CD4-positive, alpha-beta T cell treated with Interferon alpha-2 for 1 hour (primary cell): ENCODE data around the gene TP53AIP1.

Experiments
- DNase-seq, 2 donors: peaks; one replicate each; pipeline ENCODE4 v3.0.0-alpha.2; 2020 to 2022

Gene TP53AIP1, protein sequence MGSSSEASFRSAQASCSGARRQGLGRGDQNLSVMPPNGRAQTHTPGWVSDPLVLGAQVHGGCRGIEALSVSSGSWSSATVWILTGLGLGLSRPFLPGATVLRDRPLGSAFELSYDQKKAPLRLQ

DNA sequence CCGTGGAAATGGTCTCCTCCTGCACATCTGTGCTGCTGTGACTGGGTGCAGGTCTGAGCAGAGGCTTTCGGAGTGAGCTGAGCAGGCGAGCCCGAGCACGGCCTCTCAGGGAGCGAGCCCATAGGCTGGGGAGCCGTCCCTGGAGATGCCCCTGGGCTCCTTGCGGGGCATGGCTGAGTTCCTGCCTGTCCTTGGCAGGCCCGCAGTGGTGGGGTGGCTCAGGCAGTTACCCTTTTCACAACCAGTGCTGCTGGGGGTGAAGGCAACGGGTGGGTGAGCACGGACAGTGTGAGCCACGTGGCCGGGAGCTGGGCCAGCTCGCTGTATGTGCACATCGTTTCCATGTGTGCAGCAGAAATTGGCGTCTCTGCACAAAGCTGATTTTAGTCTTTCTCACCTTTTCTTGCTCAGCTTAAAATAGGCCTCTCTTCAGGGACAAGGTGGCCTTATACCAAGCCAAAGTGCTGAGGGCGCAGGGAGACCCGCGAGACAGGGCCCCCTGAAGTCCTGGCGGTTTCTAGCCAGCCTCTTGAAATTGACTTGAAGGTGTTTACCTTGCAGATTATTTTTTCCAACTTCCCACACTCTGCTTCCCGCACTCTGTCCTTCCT lies at the start of gene TP53AIP1:
Gene TP53AIP1 (minus strand): TSS at position 55 of the 611 bp plus-strand sequence. CDS start 5,053 bp downstream, outside the sequence.
- no peak for DNase-seq

DNA sequence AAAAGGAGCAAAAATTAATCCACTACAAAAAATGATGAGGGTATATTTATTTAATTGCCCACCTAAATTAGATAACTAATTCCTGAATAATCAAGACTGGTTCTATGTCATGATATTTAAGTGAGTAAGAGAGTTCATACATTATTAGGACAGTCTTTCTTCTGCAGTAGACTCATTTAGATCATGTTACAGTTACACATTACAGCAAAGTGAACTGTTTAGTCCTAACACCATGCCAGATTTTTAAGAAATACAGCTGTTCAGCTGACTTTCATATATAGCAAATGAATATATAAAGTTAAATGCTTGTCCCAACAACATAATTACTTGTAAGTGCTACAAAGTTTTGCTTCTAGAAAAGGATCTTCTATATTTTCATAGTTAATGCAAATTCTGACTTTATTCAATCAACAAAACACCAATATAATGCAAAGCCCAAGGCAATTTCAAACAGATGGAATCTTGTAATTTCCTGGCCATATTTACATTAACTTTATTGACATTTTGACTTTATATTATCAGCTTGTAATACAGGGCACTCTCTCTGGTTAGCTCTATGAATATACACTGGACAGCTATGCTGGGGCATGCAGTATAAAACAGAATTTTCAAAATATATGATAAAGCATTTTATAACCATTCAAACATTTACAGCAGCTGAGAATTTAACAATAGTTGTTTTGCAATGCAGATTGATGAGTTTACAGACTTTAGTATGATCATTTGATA lies 45.7 kb upstream of the TP53AIP1 start:
- DNase-seq, result no peak

DNA sequence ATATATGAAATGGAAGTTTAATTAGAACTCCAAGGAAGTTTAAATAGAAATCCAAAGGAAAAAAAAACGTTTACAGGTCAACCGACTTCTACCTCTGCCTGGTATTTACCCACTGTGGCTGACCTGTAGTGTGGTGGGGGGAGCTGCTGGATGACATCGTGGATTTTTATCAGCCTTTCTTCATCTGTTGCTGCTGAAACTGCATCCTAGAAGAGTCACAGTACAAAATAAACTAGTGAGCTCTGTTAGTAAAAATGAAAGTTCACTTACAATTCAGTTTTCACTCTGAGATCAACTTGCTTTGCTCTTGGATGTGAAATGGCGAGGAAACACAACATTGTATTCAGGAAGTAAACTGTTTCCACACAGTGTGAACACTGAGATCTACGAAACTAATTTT lies 43.2 kb upstream of the TP53AIP1 start:
- DNase-seq, result no peak

DNA sequence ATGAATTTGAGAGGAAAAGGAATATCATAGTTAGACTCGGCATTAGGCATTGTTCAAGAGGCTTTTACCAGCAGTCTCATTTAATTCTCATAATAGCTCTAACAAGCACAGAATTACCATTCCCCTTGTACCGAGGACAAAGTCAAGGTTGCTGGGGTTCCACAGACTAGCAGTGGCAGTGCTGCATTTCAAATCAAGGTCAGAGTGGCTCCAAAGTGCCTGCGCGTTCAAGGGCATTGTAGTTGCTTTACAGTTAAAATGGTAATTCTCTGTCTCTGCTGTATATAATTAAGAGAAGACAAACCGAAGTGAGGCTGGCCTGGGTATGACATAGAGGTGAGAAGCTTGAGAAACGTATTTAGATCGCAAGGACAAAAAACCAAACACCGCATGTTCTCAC lies 40.4 kb upstream of the TP53AIP1 start:
- no peak for DNase-seq

DNA sequence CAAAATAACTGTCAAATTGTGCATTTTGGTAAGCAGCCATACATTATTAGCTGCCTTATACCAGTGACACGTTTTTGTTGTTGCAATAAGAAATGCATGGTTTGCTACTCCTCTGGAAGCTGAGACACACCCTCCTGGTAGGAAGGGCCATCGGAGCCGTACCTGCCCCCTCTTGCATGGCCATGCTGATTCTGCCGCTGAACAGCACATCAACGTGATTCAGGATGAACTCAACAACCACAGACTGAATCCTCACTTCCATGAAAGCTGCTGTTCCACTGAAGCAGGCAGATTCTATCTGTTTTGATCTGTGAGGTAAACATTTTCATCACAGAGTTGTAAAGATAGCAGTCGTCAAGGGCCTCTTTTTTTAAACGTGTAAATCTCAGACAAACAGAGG lies 38.6 kb upstream of the TP53AIP1 start:
- no peak for DNase-seq

DNA sequence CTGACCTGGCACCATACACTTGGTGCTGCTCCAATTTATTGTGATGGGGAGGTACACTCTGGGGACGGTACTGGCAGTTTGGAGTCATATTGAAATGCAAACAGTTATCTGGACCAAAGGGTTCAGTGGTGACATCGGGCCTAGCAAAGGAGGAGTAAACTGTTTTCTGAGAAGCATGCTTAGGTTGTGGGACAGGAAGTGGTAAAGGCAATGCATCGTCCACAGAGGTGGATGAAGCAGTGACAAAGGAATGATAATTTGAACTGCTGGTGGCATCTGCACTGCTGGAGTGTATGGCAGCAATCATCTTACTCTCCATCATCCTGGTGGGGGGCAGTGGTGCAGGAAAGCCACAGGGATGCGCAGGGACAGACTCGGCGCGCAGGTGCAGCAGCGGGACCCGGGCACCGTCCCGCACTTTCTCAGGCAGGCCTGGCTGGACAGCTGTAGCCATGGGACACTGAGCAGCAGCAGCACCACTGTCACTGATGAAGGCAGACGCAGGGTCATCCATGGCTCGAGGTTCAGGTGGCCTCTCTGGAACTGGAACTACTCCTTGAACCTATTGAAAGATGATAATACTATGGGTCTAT lies 28.0 kb upstream of the TP53AIP1 start:
- DNase-seq, result no peak

DNA sequence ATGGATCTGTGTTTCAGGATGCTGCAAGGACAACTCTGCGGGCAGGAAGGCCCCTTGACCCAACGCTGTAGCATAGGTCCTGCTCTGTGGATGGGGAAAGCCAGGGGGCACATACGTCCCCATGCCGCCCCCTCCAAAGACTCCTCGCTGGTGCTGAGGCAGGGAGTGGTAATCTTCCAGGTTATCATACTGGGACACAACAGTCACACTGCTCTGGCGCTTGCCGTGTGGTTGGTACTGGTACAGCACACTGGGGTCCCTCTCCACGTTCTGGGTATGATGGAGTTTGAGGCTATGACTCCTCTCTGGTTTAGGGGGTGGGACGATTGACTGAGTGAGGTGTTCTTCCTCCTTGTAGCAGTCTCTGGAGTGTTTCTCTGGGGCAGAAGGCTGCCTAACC lies 26.2 kb upstream of the TP53AIP1 start:
- no peak for DNase-seq

DNA sequence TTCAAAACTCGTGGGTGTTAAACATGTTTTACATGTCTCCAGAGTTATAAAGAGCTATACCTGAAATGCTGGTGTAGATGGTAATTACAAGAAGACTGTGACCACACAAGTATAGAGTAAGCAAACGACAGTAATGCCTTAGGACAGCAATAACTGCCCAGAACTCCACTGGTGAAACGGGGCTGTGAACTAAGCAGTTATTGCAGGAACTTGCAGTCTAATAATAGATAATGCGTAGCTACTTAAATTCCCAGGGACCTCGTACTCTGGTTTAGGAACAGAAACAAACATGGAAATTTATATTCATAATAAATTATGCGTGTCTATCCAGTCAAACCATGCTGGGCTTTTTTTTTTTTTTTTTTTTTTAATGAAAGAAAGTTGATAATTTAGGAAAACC lies 24.9 kb upstream of the TP53AIP1 start:
- no peak for DNase-seq

DNA sequence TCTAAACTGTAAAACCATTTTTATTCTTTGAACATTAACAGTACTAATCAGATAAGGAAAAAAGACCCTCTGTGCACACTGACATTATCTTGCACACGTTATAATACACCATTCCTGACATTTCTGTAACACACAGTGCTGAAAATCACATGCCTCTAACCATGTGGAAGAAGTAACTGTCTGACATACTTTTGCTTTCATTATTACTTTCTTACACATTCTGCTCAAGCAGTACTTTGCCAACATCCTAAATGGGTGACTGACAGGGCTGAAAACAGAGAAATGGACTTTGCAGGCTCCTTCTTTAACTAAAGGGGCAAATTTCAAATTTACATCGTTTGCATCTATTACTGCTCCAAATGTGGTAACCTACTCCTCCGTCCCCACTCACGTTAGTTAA lies 22.8 kb upstream of the TP53AIP1 start:
- DNase-seq, result peak in 1 of 2 donors; percentile 16

DNA sequence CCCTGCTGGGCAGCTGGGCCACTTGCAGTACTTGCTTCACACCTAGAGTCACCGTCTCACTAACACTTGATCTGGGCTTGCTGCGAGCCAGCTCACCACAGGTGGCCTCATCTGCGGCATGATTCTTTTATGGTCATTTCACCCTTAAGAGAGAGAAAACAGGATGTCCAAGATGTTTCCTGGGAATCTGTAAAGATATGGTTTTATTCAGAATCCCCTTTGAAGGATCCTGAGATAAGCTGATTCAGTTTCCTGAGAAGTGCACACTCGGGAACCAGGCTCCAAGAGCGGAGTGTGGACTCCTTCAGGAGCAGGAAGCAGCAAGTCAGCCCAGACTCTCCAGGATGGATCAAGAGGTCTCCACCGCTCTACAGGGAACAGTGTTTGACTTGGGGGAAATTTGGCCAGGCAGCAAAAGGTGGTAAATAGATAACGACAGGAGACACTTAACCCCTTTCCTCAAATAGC lies 21.8 kb upstream of the TP53AIP1 start:
- no peak for DNase-seq

DNA sequence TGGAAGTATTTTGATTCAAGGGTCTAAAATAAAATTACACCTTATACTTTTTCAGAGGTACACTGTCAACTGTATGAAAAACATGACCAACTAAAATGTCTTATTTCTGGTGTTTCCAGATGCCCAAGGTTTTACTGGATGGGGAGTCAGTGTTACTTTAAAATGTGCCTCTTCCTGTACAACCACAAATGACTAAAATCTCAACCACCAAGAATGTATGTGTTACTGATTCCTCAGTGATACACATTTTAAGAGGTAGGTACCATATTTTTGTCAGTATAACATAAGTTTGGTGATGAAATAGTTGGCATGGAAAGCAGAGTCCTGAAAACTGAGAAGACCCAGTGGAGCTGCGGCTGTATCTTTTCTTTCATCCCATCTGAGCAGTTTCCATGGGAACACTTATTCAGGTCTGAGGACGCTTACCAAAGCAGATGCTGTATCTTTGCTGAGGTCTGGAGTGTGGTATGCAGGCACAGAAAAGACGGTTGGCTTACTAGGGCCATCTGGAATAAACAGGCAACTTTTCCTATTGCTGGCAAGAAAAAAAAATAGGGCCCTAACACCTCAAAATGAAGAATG lies 21.2 kb upstream of the TP53AIP1 start:
- DNase-seq, result no peak

DNA sequence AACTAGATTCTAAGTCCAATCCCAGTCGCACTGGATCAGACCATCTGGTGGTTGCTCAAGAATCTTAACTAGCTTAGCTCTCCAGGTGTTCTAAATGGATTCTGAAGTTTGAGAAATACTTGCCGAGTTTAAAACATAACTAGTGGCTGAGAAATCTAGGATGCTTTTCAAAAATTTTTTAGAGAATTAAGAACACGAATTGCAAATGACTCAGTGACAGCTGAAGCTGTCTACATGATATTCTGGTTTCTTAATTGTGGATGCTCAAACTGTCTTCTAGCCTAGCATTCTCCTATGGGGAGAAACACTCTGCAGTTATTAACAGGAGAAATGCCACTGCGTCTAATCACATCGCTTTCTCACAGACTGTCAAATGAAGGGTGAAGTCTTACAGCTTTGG lies 20.2 kb upstream of the TP53AIP1 start:
- no peak for DNase-seq

DNA sequence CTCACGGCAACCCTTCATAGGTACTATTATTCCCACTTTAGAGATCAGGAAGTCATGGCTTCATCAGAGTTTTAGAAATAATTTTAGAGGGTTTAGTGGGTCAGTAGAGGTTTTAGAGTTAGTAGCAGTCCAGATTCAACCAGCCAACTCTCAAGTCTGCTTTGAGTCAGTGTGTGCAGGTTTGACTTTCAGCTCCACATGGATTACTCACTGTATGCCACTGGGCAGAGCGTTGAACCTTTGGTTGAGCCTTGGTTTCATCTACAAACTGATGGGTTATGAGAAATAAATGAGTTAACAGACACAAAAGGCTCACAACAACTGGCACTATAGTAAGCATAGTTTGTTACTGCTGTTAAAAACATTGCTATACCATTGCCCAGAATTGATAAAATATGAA lies 19.0 kb upstream of the TP53AIP1 start:
- DNase-seq, result no peak

DNA sequence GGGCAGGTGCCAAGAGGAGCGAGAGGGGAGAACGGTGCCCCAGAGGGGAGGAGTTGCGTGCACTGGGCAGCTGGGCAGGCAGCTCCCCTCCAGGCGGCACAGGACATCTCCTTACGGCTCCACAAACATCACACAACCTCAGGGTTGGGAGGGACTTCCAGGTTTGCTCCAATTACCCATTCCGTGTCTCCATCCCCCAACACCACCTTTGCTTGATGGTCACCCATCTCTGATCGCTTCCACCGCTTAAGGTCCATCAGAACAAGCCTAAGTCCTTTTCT lies 14.5 kb upstream of the TP53AIP1 start:
- DNase-seq, result no peak

DNA sequence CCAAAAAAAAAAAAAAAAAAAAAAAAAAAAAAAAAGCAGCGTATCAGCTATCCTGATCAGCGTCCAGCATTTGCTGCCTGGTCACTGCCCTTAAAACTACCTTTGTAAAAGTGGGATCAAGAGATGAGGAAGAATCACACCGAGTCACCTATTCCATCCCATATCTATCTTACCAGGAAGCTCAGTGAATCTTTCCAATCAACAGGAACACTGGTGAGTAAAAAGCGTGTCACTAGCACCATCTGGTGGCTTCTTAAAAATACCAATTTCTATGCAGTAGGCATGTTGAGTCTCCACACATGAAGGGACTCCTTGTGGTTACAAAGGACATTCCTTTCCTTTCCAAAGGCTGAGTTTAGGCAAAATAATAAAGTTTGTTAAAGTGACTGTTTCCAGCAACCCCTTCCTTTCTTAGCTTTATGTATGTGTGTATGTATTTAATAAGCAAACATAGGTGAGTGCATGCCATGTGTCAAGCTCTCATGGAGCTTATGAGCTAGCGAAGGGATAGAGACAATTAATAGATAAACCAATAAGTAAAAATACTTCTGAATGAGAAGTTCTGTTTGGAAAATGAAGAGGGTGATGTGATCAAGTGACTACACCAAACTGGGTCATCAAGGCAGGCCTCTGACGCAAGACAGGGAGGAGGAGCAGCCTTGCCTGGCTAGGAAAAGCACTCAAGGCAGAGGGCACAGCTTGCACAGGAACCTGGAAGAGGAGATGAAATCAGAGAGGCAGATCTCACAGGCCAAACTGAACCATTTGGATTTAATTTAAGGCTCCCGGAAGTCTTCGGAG lies 13.9 kb upstream of the TP53AIP1 start:
- DNase-seq, result peak in 1 of 2 donors; percentile 59

DNA sequence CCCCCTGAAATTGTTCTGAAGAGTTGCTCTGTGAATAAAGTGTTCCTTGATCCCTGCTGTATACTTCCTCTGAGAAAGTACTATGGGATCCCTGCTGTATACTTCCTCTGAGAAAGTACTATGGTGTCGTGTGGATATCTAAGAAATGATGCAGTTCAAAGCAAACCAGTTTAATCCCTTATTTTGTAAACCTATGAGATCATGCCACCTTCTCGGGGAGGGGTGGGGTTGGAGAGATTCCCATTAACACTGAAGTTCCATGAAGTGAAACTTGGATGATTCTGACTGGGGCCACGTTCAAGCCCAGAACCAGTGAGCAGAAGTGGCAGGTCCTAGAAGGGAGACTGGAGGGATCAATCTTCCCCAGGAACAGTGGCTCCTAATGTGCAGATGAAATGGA lies 13.0 kb upstream of the TP53AIP1 start:
- no peak for DNase-seq

DNA sequence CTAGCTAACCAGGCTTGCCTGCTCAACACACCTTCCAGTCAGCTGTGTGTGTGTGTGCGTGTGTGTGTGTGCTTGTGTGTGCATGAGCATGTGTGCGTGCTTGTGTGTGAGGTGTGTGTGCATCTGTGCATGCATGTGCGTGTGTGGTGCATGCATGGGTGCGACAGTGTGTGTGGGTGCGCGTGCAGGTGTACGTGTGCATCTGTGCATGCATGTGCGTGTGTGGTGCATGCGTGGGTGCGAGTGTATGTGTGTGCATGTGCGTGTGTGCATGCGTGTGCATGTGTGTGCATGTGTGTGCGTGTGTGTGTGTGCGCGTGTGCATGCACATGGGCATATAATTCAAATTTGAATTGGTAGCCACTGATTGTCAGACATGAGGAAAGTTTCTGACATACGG lies 10.5 kb upstream of the TP53AIP1 start:
- DNase-seq, result no peak

DNA sequence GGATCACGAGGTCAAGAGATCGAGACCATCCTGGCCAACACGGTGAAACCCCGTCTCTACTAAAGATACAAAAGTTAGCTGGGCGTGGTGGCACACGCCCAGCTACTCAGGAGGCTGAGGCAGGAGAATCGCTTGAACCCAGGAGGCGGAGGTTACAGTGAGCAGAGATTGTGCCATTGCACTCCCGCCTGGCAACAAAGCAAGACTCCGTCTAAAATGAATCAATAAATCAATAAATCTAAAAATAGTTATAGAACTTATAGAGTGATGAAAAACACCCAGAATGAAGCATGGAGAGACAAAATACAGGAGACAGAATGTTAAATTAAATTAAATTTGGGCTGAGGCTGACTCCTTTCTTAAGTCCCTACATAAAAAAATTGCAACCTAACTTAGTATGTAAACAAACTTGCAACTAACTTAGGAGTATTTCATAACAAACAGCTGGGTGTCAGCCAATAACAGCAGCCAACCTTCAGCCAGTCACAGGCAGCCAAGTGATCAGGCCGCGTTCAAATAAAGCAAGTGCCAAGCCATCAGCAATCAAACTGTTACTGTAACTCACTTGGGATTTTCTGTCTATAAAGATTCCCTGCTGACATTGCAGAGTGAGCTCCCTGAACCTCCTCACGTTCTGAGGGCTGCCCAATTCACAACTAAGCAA lies 7.3 kb upstream of the TP53AIP1 start:
- no peak for DNase-seq

DNA sequence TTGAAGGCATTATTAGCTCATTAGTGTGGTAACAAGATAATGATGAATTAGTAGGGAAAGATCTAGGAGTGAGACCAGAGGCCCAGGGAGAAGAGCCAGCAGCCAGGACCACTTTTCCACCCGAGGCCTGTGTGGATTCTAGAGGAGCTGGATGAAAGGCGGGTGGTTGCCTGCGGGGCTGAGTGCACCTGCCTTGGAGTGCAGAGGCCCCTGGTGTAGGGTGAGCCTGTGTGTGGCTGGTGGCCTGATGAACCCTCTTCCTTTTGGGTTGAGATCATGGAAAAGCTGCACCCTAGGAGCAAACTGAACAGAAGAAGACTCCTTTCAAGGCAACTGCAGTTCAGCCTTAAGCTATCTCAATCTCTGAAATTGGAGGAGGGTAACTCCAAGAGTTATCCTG lies 5.9 kb upstream of the TP53AIP1 start:
- no peak for DNase-seq

DNA sequence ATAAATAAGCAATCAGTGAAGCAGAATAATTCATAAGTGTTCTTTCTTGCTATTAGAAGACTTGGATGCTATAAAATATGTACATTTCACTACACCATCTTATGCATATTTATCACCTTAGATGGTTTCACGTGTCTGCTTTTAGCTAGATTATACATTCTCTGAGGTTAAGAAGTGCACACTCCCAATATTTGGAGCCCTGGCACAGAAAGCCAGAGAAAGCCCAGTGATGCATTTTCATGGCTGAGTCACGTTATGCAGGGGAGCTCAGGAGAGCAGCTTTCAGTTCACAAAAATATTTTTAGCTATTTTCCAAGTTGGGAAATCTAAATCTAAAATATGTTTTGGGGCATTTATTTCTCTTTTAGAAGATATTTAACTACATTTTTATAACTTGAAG lies 5.1 kb upstream of the TP53AIP1 start:
- no peak for DNase-seq

DNA sequence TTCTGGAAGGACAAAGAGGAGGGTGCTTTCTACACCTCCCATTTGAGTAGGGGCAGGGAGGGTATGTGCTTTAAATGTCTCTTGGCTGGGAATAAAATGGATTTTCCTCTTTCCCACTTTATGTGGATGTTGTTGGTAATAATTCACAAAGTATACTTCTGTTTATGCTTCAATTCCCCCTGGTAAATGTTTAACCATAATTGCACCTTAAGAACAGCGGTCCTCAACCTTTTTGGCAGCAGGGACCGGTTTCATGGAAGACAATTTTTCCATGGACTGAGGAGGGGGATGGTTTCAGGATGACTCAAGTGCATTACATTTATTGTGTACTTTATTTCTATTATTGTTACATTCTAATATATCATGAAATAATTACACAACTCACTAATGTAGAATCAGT lies 4.0 kb upstream of the TP53AIP1 start:
- no peak for DNase-seq

DNA sequence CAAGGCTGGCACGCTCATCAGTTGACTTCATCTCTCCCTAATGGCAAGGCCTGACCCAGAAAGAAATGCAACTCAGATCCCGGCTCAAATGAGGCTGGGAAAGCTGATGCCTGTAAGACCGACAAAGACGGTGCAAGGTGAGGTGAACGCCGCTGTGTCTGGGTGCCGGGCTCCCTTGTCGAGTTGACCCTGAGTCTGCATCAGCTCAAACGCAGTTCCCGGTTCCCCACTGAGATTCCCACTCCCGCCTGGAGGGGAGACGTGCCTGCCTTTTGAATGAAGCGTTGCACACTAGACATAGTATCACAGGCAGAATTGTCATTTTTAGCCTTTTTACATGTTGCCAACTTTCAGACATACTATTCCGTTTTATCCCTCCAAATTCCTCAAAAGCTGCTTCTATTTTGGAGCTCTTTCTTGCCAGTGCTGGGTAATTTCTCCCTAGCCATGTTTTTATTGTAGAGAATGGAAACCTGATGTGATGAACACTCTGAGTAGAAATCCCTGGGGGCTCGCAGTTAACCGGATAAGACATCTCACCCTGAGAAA lies 831 bp upstream of the TP53AIP1 start:
- no peak for DNase-seq
